Spinal cord (tissue), 10 donors: ENCODE measurements around the gene OTUD7B. TPM values are rescaled to one million over a fixed set of nuclear protein-coding genes. Genes with fewer than 3 reads are reported as not detected.

ENCODE experiments used
- DNase-seq, 6 donors: peaks; one replicate each; pipeline versions ENCODE4 v3.0.0 to v3.0.0-alpha.2; 2013 to 2015; ENCODE audit warnings: low spot score in 6 of 6, low read depth in 4 of 6
- H3K27ac ChIP-seq: one replicate; pipeline ENCODE4 v1.5.1; 2013; ENCODE audit warnings: low read depth, low read length, control low read depth
- H3K27me3 ChIP-seq: one replicate; pipeline ENCODE4 v1.6.1; 2013; ENCODE audit warnings: low read length; ENCODE audit not compliant: control insufficient read depth, insufficient read depth
- H3K36me3 ChIP-seq: one replicate; pipeline ENCODE4 v1.6.1; 2013; ENCODE audit warnings: low read length; ENCODE audit not compliant: control insufficient read depth, insufficient read depth
- H3K4me1 ChIP-seq: one replicate; pipeline ENCODE4 v1.6.1; 2013; ENCODE audit warnings: low read length; ENCODE audit not compliant: control insufficient read depth, insufficient read depth
- H3K4me3 ChIP-seq: one replicate; pipeline ENCODE4 v1.5.1; 2013; ENCODE audit warnings: low read depth, low read length, control low read depth
- H3K9me3 ChIP-seq: one replicate; pipeline ENCODE4 v1.6.1; 2013; ENCODE audit warnings: low read length; ENCODE audit not compliant: control insufficient read depth, insufficient read depth
- WGBS: methylation state at CpG from one replicate; pipeline ENCODE4 v1.1.5; 2013; ENCODE audit warnings: missing lambda C conversion rate; ENCODE audit not compliant: insufficient coverage; 5-methylcytosine and 5-hydroxymethylcytosine counted together
- polyA plus RNA-seq, 2 donors: library from polyadenylated mRNA; unstranded; fragments of 120-200 nt; gene quantifications; one replicate each; pipeline ENCODE4 v1.2.1, GENCODE V29; 2013; ENCODE audit not compliant: insufficient read length in 2 of 2
- total RNA-seq, 2 donors: library from RNA; depleted of rRNA in 1 of 2; stranded (reverse); fragments of 120-200 nt in 1 of 2; fragments of >200 nt in 1 of 2; gene quantifications; one replicate each; pipeline versions ENCODE4 v1.2.3 to v1.2.4, GENCODE V29; 2013 to 2014
- donor health status: healthy.

OTUD7B gene
- total and polyA plus RNA-seq, 4 donors: 14.4 to 17.2 (median 14.8) TPM

DNA sequence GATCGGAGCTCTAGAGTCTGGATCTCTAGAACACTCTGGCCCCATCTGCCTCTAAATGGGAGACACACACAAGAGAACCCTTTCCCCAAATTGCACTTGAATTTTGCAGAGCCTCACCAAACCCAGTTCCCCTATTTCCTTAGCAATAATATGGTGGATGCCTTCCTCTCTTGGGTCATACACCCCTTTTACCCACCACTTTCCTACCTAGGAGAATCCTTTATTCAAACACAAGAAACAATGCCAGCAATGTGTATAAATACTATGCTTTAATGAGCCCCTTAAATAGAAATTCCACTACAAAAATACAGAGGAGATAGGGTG, 82.2 kb downstream of the OTUD7B start:
- no CpG with 5 or more reads among the region's 1 CpG for WGBS
- Histone ChIP-seq H3K27me3 (no peaks in the 10 kb centered on the region), H3K9me3 (no peaks in the 10 kb centered on the region), H3K4me1 (peaks cover 18% of the 10 kb centered on the region), H3K36me3 (peaks cover 33% of the 10 kb centered on the region), H3K4me3 (peak overlapping the region; percentile 94), H3K27ac (peak overlapping the region; percentile 98)
- no peak for DNase-seq

DNA sequence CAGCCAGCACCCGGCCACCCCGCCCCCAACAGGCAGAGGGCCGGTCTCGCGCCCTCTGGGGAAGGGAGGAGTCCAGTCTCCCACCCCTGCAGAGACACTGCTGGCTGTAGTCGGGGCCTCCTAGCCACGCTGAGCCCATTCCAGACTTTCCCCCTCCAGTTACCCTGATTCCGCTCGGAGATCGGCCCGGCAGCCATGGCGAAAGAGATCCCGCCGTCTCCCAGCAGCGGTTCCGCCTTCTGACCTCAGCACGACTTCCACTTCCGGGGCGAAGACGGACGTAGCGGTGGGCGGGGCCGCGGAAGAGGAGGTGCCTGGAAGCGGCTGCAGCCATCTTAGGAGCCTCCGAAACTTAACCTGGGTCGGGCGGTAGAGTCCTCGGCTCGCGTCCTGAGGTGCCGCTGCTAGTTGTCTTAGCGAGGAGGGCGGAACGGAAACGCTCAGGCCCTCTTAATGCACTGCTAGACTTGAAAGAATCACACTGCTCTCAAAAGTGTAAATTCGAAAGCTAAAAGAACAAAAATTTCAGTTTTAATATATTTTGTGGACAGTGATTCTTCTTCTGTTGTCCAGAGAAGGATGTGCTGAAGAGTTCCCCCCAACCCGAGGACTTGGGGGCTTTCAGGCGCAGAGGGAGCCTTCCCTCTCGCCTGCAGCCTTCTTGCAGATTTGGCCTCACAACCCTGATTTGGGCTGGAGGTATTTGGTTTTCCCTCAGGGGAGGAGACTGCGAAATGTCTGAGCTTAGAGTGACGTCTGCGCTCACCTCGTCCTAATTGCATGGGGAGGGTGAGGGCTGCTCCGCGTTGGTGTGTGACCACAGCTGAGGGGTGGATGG, 82.7 kb downstream of the OTUD7B start, which contains the start of gene SF3B4:
Gene SF3B4, minus strand, starts transcription at position 241 of the 838 bp plus-strand sequence. Its CDS starts 44 bp downstream, at position 197.
- H3K36me3 ChIP-seq: peaks cover 34% of the 10 kb centered on the region
- DNase-seq: peak; percentile 82 to 98 (median 91)

GRCh38 chr1:149927056-149927562, 83.4 kb downstream of the OTUD7B start:
- Histone ChIP-seq H3K4me1 (peaks cover 18% of the 10 kb centered on the region), H3K27ac (peak overlapping the region; percentile 98), H3K4me3 (peak overlapping the region; percentile 94), H3K9me3 (no peaks in the 10 kb centered on the region), H3K27me3 (no peaks in the 10 kb centered on the region), H3K36me3 (peaks cover 39% of the 10 kb centered on the region)
- 10% methylated on average over 2 of the region's 10 CpGs for WGBS
- DNase-seq: no peak

More for the DNA sequence above, 82.7 kb downstream of the OTUD7B start, which contains the start of gene SF3B4:
- Histone ChIP-seq H3K9me3 (no peaks in the 10 kb centered on the region), H3K4me1 (peaks cover 18% of the 10 kb centered on the region), H3K27ac (peak within 1 kb of the TSS; percentile 98), H3K27me3 (no peaks in the 10 kb centered on the region), H3K4me3 (peak within 1 kb of the TSS; percentile 94)
- WGBS: 0% methylated on average over 44 of the region's 47 CpGs

DNA sequence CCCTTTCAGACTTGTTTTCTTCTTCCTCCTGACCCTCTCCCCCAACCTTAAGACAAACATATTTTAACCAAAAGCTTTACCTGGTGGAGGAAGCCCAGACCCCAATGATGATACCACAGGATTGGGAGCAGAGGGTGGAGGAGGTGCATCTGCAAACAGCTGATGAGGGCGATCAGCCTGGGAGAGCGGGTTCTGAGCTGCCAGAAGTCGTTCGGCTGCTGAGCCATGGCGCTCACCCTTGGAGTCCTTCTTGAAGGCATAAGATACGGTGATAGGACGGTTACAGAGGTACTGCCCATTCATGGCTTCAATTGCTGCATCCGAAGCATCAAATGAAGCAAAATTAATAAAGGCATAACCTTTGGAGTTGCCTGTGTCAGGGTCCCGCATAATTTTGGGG, 84.2 kb downstream of the OTUD7B start:
- no peak overlapping the region for H3K4me3 ChIP-seq
- no peaks in the 10 kb centered on the region for H3K27me3 ChIP-seq
- WGBS: 86% methylated on average over 8 of the region's 9 CpGs
- no peak overlapping the region for H3K27ac ChIP-seq
- no peaks in the 10 kb centered on the region for H3K9me3 ChIP-seq
- H3K4me1 ChIP-seq: peaks cover 18% of the 10 kb centered on the region
- H3K36me3 ChIP-seq: peaks cover 40% of the 10 kb centered on the region
- no peak for DNase-seq

DNA sequence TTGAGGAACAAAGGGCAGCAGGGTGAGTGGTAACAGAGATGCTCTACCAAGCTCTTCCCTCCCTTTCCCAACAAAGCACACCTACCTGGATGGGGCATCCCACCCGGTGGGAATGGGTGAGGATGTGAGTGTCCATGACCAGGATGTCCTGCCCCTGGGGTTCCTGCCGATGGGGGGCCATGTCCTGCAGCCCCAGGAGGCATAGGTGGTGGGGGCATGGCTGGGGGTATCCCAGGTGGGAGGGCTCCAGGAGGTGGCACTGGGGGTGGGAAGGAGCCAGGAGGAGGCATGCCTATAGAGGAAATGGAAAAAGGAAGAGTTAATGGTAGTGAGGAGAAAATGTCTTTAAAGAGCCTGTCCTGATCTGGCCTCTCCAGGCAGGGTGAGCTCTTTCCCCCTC, 84.8 kb downstream of the OTUD7B start:
- Histone ChIP-seq H3K36me3 (peaks cover 40% of the 10 kb centered on the region), H3K4me1 (peaks cover 18% of the 10 kb centered on the region), H3K27ac (no peak overlapping the region), H3K27me3 (no peaks in the 10 kb centered on the region), H3K4me3 (no peak overlapping the region), H3K9me3 (no peaks in the 10 kb centered on the region)
- 92% methylated on average over 1 of the region's 2 CpGs for WGBS
- DNase-seq: no peak

DNA sequence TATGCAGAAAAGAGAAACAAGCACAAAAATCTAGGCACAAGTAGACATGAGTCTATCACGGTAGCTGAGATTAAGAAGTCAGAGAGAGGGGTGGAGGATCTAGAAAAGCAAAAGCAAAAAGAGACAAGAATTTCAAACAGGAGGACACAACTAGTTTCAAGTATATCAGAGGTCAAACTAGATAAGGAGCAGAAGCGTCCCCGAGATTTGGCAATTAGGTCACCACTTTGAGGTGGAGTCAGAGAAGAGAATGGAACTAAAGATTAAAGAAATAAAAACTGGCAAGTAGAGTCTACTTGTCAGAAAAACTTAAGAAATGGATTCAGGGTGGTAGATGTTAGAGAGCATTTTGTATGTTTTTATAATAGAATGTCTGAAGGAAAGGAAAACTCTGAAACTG, 85.2 kb downstream of the OTUD7B start:
- 88% methylated on average over 2 of the region's 3 CpGs for WGBS
- Histone ChIP-seq H3K27ac (no peak overlapping the region), H3K27me3 (no peaks in the 10 kb centered on the region), H3K4me1 (peaks cover 18% of the 10 kb centered on the region), H3K9me3 (no peaks in the 10 kb centered on the region), H3K36me3 (peaks cover 38% of the 10 kb centered on the region), H3K4me3 (no peak overlapping the region)
- DNase-seq: no peak

GRCh38 chr1:149923626-149924025, 86.9 kb downstream of the OTUD7B start:
- 77% methylated on average over 7 of the region's 10 CpGs for WGBS

GRCh38 chr1:149917571-149918144, 92.9 kb downstream of the OTUD7B start, which contains the start of gene SV2A:
Gene SV2A, minus strand, starts transcription at chr1:149917844. Its CDS starts 4,004 bp downstream, at chr1:149913840.
- WGBS: 0% methylated on average over 9 of the region's 24 CpGs
- no peaks in the 10 kb centered on the region for H3K9me3 ChIP-seq
- H3K27ac ChIP-seq: no peak within 1 kb of the TSS
- peaks cover 19% of the 10 kb centered on the region for H3K4me1 ChIP-seq
- peak within 1 kb of the TSS; percentile 78 for H3K4me3 ChIP-seq
- H3K36me3 ChIP-seq: peaks cover 20% of the 10 kb centered on the region
- peak in 4 of 6 donors; percentile 65 to 96 (median 86) for DNase-seq
- no peaks in the 10 kb centered on the region for H3K27me3 ChIP-seq

More at GRCh38 chr1:149923626-149924025, 86.9 kb downstream of the OTUD7B start:
- peaks cover 18% of the 10 kb centered on the region for H3K4me1 ChIP-seq
- DNase-seq: no peak
- no peak overlapping the region for H3K27ac ChIP-seq
- H3K4me3 ChIP-seq: no peak overlapping the region
- peaks cover 37% of the 10 kb centered on the region for H3K36me3 ChIP-seq
- H3K27me3 ChIP-seq: no peaks in the 10 kb centered on the region
- no peaks in the 10 kb centered on the region for H3K9me3 ChIP-seq

- WGBS: 0% methylated on average over 8 of the region's 10 CpGs
- peak in 1 of 6 donors; percentile 54 for DNase-seq
- no peak overlapping the region for H3K27ac ChIP-seq
Observed at GRCh38 chr1:149916898-149917252, 93.7 kb downstream of the OTUD7B start.

More at GRCh38 chr1:149916898-149917252, 93.7 kb downstream of the OTUD7B start:
- H3K9me3 ChIP-seq: no peaks in the 10 kb centered on the region
- no peaks in the 10 kb centered on the region for H3K27me3 ChIP-seq
- H3K4me3 ChIP-seq: peak overlapping the region; percentile 78
- peaks cover 19% of the 10 kb centered on the region for H3K4me1 ChIP-seq
- peaks cover 21% of the 10 kb centered on the region for H3K36me3 ChIP-seq
